GM12875 (cell line): ENCODE results near the gene PDE10A.

ENCODE experiments used
- H3K4me3 ChIP-seq: one replicate; pipeline ENCODE4 v1.5.1; 2011; ENCODE audit warnings: low read depth, low read length, control low read depth
- CTCF ChIP-seq: IDR thresholded peaks from 2 replicates; pipeline ENCODE4 v1.5.1; 2011; ENCODE audit warnings: low read depth, mild to moderate bottlenecking, control low read depth, inconsistent platforms, low read length, moderate library complexity, borderline replicate concordance; ENCODE audit not compliant: insufficient read depth

PDE10A gene

DNA sequence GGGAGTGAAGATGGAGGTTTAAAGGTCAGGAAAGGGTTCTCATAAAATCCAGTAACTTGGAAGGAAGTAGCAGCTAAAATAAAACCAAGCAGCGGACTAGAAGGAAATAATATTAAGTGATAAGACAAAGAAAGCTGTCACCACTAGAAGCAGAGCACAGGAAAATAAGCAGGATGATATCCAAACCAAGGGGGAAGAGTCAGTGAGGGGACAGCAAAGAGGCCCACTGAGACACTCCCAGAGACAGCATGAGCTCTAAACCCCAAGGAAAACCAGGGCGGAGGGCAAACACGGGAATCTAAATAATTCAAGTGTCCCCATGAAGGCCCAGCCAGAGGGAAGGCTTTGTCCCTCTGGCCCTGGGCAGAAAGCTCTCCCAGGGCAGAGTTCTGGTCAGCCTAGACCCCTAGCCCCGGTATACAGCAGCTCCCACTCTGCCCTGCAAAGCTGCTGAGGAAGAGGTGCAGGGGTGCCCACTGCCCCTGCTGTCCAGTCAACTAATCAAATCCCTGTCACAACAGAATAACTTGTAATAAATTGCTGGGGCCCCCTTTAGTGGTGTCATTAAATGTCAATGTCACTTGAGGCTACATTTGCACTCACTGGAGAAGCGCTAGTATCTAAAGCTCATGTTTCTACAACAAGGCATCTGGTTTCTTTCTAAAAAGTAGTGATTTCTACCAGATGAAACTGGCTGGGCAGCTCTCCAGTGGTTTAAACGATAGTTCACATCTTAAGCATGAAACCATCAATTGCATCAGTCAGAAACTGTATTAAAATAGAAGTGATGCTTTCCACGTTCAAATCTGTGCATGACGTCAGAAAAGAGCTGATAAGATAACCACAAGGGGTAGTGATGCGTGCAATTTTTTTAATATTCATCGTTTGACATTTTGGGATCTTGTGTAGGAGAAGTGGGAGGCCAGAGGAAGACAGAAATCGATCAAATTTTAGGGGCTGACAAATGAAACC, 13.6 kb downstream of the PDE10A start:
- H3K4me3 ChIP-seq: no peak overlapping the region
- TF ChIP-seq CTCF: no peak

DNA sequence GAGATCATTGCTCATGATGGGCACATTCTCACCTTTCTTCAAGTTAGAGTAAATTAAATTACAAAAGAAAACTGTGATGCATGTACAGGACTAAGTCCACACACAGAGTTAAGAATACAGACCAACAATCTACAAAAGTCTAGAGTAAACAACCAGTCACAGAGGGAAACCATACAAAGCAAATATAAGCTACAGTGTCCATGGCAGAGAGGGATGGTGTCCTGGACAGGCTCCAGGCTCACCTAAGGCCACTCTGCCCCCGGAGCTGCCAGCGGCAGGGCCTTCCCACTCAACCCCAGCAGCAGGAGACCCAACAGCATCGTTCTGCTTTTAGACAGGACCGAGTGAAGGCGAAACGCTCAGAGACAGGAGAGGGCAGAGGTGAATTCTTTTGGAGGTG, 16.0 kb downstream of the PDE10A start:
- TF ChIP-seq CTCF: no peak

DNA sequence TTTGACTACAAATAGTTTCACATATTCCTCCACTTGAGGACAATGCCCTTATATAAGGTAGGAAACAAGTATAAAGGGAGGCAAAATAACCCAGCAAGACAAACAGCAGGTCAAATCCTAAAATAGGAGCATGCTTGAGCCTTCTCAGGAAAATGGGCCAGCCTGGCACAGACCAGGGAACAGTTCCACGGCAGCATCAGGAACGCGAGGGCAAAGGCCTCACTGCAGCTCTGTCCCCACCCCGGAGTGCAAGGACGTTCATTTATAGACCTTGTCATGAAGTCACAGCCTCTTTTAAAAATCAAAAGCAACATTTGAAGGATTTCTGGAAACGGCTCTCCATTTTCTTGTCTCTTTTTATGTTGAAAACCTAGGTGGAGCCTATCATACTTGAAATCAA, 17.1 kb downstream of the PDE10A start:
- H3K4me3 ChIP-seq: no peak overlapping the region
- TF ChIP-seq CTCF: no peak

More for the DNA sequence above, 16.0 kb downstream of the PDE10A start:
- no peak overlapping the region for H3K4me3 ChIP-seq

DNA sequence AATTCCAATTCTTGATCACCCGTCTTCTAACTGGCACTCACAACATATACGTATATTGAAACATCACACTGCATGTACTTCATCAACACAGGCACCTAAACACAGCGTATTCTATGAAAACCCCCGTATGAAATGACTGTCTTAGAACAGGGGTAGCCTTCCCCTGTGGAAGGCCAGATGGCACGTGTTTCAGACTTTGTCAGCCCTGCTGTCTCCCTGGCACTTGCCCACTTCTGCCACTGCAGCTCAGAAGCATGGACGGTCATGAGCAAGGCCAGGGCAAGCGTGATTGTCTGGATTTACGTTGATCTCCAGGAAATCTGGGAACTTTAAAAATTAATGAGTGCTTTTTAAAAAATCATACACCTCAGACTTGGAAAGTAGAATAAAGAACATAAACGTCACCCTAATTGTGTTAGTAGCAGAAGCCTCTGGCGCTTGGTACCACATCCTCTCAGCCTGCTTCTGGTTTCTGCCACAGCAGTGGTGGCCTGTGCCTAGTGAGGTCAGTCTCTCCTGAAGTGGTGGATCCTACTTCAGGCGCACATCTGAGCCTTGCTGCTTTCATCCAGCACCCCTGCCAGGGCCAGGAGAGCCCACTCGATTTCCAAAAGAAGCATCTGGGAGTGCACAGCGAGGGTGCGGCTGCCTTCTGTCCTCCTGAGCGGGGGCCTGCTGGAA, 18.3 kb downstream of the PDE10A start:
- TF ChIP-seq CTCF: no peak
- H3K4me3 ChIP-seq: no peak overlapping the region

DNA sequence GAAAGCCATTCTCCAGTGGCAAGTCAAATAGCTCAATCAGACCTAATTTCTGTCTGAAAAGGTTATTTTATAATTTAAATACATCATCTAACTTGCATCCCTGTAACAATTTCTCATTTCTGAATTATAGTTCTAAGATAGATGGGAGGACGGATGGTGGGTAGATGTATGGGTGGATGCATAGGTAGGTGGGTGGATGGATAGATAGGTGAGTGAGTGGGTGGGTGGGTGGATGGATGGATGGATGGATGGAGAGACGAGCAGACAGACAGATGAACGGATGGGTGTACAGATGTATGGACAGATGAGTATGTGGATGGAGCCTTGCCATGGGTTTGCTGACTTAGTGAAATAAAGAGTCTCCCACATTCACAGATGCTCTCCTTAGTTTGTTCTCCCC, 20.0 kb downstream of the PDE10A start:
- no peak overlapping the region for H3K4me3 ChIP-seq
- no peak for TF ChIP-seq CTCF

- TF ChIP-seq CTCF: no peak
- H3K4me3 ChIP-seq: no peak overlapping the region
Observed at GRCh38 chr6:165641672-165642156, 21.3 kb downstream of the PDE10A start.

DNA sequence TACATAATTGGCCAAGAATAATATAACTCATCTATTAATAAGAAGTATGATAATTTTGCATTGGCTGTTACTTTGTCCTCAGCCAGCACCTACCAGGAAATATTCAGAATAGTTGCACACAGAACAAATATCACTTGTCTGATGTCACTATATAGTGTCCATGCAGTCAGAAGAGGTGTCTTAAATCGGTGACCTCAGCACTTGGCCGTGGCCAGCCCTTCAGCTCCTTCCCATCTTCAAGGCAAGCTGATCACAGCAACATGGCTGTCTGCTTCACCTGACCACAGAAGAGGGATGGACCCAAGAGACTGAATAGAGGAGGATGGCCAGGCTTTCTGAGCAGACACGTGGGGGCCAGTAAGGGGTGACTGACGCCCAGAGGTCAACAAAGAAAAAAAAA, 22.2 kb downstream of the PDE10A start:
- no peak for TF ChIP-seq CTCF
- no peak overlapping the region for H3K4me3 ChIP-seq
